Regular cardiac myocyte (primary cell): ENCODE measurements around the gene MPL. TPM values are rescaled to one million over a fixed set of nuclear protein-coding genes. Genes with fewer than 3 reads are reported as not detected.

Source experiments
- total RNA-seq: library from RNA; depleted of rRNA; stranded (reverse); fragments of >200 nt; gene quantifications from 2 replicates; pipeline ENCODE4 v1.2.3, GENCODE V29; 2014

The MPL gene
- total RNA-seq: not detected in 2 replicates

DNA sequence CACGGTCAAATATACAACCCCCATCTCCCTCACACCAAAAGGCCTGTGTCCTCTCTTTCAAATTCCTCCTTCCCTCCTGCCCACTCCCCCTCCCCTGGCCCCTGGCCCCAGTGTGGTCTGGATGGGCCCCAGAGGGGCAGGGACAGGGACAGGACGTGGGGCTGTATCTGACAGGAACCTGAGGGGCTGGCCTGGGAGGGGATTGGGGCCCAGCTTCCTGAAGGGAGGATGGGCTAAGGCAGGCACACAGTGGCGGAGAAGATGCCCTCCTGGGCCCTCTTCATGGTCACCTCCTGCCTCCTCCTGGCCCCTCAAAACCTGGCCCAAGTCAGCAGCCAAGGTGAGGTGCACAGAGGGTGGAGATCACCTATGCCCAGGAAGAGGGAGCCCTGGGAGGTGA lies at the start of gene MPL:
Gene MPL (plus strand): TSS at position 231 of the 400 bp plus-strand sequence. CDS start 31 bp downstream, at position 262.

DNA sequence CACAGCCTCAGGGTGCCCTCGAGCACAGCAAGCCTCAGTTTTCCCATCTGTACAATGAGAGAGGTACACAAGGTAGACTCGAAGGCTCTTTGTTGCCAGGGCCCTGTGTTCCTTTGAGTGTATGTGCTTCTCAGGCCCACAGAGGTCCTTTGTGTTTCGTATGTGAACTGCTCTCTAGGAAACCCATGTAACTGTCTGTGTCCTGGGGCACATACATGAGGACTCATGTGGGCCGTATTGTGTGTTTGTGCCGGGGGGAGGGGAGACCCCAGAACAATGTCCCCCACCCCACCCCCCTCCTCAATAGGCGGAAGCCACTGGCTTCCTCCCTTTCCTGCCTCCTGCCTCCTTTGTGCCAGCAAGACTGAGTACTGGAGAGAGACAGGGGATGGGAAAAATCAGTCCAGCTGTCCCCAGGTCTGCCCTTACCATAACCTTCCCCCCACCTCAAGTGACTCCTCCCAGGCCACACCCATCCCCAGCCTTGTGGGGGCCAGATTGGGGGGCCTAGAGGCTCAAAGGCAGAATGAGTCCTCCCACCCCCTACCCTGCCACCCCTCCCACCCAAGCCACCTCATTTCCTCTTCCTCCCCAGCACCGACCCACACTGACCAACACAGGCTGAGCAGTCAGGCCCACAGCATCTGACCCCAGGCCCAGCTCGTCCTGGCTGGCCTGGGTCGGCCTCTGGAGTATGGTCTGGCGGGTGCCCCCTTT lies 37.1 kb upstream of the MPL start, which contains the start of gene TIE1:
Gene TIE1 (plus strand): TSS at position 605 of the 717 bp plus-strand sequence. CDS start 90 bp downstream, at position 695.

DNA sequence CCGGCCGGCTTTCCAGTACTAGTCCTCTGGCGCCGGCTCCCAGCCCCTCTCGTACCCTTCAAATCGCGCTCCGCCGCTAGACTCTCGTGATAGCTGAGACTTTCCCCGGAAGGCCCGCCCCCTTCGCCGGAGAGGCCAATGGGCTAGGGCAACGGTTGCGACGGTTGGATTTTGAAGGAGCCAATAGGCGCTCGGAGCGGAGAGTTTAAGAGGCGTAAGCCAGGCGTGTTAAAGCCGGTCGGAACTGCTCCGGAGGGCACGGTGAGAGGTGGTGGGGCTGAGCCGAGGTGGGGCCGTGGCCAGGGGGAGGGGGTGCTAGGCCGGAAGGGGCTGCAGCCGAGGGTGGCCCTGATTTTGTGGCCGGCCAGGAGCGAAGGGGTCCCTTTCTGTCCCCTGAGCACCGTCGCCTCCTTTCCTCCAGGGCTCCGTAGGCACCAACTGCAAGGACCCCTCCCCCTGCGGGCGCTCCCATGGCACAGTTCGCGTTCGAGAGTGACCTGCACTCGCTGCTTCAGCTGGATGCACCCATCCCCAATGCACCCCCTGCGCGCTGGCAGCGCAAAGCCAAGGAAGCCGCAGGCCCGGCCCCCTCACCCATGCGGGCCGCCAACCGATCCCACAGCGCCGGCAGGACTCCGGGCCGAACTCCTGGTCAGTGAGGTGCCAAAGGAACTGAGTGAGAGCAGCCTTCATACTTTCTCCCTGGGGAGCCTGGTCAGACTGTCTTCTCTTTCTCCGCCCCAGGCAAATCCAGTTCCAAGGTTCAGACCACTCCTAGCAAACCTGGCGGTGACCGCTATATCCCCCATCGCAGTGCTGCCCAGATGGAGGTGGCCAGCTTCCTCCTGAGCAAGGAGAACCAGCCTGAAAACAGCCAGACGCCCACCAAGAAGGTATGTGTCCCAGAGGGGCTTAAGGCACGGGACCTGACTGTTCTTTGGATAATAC lies 21.4 kb downstream of the MPL start, which contains the start of gene CDC20:
Gene CDC20 (plus strand): TSS at position 236 of the 948 bp plus-strand sequence. CDS start 235 bp downstream, at position 471.

DNA sequence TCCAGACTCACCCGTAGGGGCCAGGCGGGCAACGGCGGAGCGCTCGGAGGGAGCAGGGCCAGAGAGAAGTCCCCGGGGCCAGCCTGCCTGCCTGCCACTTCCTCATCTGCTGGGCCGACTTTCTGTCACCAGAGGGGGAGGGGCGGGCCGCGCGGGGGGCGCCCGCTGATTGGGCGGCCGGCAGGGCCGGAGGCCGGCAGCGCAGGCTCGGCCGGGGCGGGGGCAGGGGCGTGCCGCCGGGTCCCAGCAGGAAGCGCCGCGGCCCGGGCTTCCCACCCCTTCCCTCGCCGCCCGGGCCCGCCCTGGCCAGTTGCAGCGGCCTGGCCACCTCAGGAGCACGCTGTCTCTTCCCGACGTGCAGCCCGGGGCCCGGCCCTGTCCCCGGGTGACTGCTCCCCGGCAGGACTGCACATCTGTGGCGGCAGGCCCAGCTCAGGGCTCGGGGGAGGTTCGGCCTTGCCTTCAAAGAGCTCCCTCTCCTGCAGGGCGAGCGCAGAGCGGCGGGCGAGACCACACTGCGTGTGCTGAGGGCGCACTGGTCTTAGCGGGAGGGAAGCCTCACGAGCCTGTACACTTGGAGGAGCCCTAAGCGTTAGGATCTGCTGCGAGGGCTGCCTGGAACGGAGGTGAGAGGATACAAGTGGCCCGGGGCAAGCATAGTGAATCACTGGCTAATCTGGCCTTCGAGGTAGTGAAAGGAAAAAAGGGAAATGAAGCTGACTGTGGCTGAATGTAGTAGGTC lies 30.5 kb downstream of the MPL start, which contains the start of gene ELOVL1:
Gene ELOVL1 (minus strand): TSS at position 108 of the 742 bp plus-strand sequence. CDS start 2,402 bp downstream, outside the sequence.

DNA sequence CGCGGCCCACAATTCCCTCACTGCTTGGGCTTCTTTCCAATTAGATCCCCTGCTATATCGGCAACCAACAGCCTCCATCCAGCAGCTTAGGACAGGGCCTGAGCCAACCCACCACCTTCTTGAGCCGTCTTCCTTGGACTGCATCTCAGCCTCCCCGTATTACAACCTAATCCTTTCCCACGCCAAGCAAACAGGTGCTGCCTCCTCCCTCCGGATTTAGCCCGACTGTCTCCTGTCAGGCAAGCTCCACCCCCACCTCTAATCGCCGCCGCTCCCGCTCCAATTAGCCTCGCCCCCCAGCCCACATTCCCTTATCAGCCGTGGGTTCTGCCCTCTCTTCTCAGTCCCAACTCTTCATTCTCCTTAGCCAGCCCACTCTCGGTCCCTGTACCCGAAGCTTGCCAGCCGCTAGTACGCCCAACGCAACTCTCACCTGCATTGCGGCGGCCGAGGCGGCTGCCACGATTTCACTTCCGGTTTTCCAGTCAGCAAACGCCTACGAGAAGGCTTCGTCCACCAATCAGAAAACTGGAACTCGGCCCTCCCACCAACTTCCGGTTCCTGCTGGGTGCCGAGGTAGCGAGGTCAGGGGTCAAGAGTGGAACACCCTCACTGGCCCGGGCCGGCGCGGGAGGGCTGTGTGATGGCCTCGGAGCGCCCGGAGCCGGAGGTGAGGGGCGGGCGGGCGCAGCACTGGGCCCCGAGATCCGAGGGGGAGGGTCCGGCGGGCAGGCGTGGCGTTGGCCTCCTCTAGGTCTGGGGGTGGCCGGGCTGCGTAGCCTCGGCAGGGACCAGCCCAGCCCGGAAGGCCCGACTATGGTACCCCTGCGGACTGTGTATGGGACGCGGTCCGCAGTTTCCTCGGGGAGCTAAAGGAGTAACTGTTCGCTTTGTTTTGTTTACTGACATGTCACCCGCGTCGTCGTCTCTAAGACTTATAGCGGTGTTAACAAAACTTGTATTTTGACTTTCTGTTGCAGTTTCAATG lies 52.0 kb downstream of the MPL start, which contains the start of the genes MED8 and SZT2:
Gene MED8 (minus strand): TSS at position 475 of the 988 bp plus-strand sequence. CDS start 36 bp downstream, at position 439.
Gene SZT2 (plus strand): TSS at position 574 of the 988 bp plus-strand sequence. CDS start 70 bp downstream, at position 644.

Other genes with a start within 250 kb of the MPL start
- gene EBNA1BP2, start 165.5 kb upstream of the MPL start, total RNA-seq: 59.5 and 210 TPM in 2 replicates
- 0.19 and 0.28 TPM in 2 replicates for gene CFAP57, start 165.5 kb upstream of the MPL start, total RNA-seq
- gene TMEM125, start 67.8 kb upstream of the MPL start, total RNA-seq: under 0.01 TPM in 1 of 2 replicates, not detected in the other
- gene C1orf210, start 52.2 kb upstream of the MPL start, total RNA-seq: not detected in 2 replicates
- 4.2 and 6.3 TPM in 2 replicates for gene TIE1, start 36.8 kb upstream of the MPL start, total RNA-seq
- gene CDC20, start 21.2 kb downstream of the MPL start, total RNA-seq: 6.8 and 161 TPM in 2 replicates
- gene ELOVL1, start 30.2 kb downstream of the MPL start, total RNA-seq: 30.2 and 69.6 TPM in 2 replicates
- 57.2 and 92.4 TPM in 2 replicates for gene MED8, start 52.0 kb downstream of the MPL start, total RNA-seq
- 19.9 and 20.6 TPM in 2 replicates for gene SZT2, start 52.1 kb downstream of the MPL start, total RNA-seq
- 45.1 and 92.4 TPM in 2 replicates for gene HYI, start 116.1 kb downstream of the MPL start, total RNA-seq
- 66.5 and 131 TPM in 2 replicates for gene PTPRF, start 193.1 kb downstream of the MPL start, total RNA-seq